ENCODE results near the gene GMDS. TPM values are rescaled to one million over a fixed set of nuclear protein-coding genes. Genes with fewer than 3 reads are reported as not detected.

The GMDS gene
- total RNA-seq, 1 experiment from 2014 or later: 7.9 TPM

GRCh38 chr6:1576711-1577110 lies 668.7 kb downstream of the GMDS start:
- H3K36me3 ChIP-seq: no peaks in the 10 kb centered on the region
- no peaks in the 10 kb centered on the region for H3K4me1 ChIP-seq (replicated peaks)
- no peak for DNase-seq (ENCODE audit: low read depth in 1 of 2, low spot score in 2 of 2)
- no peak overlapping the region for H3K27ac ChIP-seq
- no peaks in the 10 kb centered on the region for H3K27me3 ChIP-seq (replicated peaks)
- H3K9me3 ChIP-seq (replicated peaks): no peaks in the 10 kb centered on the region
- no peak overlapping the region for H3K4me3 ChIP-seq

GRCh38 chr6:1576166-1576565 lies 669.2 kb downstream of the GMDS start:
- DNase-seq (ENCODE audit: low read depth in 1 of 2, low spot score in 2 of 2): no peak
- no peaks in the 10 kb centered on the region for H3K4me1 ChIP-seq (replicated peaks)
- H3K27me3 ChIP-seq (replicated peaks): no peaks in the 10 kb centered on the region
- no peaks in the 10 kb centered on the region for H3K36me3 ChIP-seq
- no peak overlapping the region for H3K4me3 ChIP-seq
- no peaks in the 10 kb centered on the region for H3K9me3 ChIP-seq (replicated peaks)
- no peak overlapping the region for H3K27ac ChIP-seq

- Histone ChIP-seq H3K4me3 (no peak overlapping the region), H3K27me3 (replicated peaks) (no peaks in the 10 kb centered on the region), H3K9me3 (replicated peaks) (no peaks in the 10 kb centered on the region), H3K36me3 (no peaks in the 10 kb centered on the region), H3K27ac (no peak overlapping the region), H3K4me1 (replicated peaks) (no peaks in the 10 kb centered on the region)
- DNase-seq (ENCODE audit: low read depth in 1 of 2, low spot score in 2 of 2): no peak
These were observed 670.0 kb downstream of the GMDS start for GRCh38 chr6:1575210-1576041.

- no peaks in the 10 kb centered on the region for H3K4me1 ChIP-seq (replicated peaks)
- H3K9me3 ChIP-seq (replicated peaks): no peaks in the 10 kb centered on the region
These were observed 670.6 kb downstream of the GMDS start for GRCh38 chr6:1574890-1575209.

GRCh38 chr6:1574083-1574761 lies 671.2 kb downstream of the GMDS start:
- H3K27ac ChIP-seq: no peak overlapping the region

More at GRCh38 chr6:1574890-1575209, 670.6 kb downstream of the GMDS start:
- no peaks in the 10 kb centered on the region for H3K27me3 ChIP-seq (replicated peaks)
- no peak for DNase-seq (ENCODE audit: low read depth in 1 of 2, low spot score in 2 of 2)
- H3K36me3 ChIP-seq: no peaks in the 10 kb centered on the region
- H3K27ac ChIP-seq: no peak overlapping the region
- no peak overlapping the region for H3K4me3 ChIP-seq

More at GRCh38 chr6:1574083-1574761, 671.2 kb downstream of the GMDS start:
- no peaks in the 10 kb centered on the region for H3K9me3 ChIP-seq (replicated peaks)
- H3K4me3 ChIP-seq: no peak overlapping the region
- H3K36me3 ChIP-seq: no peaks in the 10 kb centered on the region
- no peaks in the 10 kb centered on the region for H3K27me3 ChIP-seq (replicated peaks)
- no peaks in the 10 kb centered on the region for H3K4me1 ChIP-seq (replicated peaks)
- no peak for DNase-seq (ENCODE audit: low read depth in 1 of 2, low spot score in 2 of 2)
